GM23248 (cell line): ENCODE data around the gene PIGX.

ENCODE experiments used
- EZH2 ChIP-seq: fragments of 200-600 bp; sonication (generic); IDR thresholded peaks from 2 replicates; pipeline ENCODE4 v1.6.1; 2018; ENCODE audit warnings: antibody characterized with exemption, mild to moderate bottlenecking; ENCODE audit not compliant: insufficient read depth, poor library complexity, severe bottlenecking
- EZH2phosphoT487 ChIP-seq: fragments of 200-600 bp; sonication (generic); IDR thresholded peaks from 2 replicates; pipeline ENCODE4 v1.6.1; 2018; ENCODE audit warnings: antibody characterized with exemption, moderate library complexity, mild to moderate bottlenecking, low read depth; ENCODE audit not compliant: insufficient read depth

DNA sequence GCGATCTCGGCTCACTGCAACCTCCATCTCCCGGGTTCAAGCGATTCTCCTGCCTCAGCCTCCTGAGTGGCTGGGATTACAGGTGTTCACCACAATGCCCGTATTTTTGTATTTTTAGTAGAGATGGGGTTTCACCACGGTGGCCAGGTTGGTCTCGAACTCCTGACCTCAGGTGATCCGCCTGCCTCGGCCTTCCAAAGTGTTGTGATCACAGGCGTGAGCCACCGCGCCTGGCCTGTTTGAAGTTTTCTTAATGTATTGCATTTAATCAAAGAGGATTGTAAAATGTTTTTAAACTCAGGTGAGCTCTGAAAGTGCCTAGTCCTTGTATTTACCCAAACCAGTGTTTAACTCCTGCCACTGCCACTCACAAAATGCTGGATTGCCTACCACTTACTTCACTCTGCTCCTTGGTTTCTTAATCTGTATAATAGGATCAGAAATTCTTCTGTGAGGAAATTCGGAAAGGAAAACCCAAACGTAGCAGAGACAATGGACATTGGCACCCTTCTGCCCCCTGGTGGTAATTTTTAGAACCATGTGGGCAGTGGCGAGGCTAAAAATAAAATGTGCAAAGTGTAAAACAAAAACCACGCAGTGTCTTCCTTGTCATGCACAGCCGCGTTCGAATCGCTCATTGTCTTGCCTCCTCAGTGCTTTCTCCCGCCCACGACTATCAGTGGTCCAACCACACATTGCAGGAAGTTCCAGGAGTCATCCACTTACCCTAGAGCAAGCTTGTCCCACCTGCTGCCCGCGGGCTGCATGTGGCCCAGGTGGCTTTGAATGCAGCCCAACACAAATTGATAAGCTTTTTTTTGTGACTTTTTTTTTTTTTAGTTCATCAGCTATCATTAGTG, 27.4 kb upstream of the PIGX start:
- TF ChIP-seq EZH2 (no peak), EZH2phosphoT487 (no peak)
